HCT116 (cell line): ENCODE measurements around the gene C6orf62.

Source experiments
- CEBPB ChIP-seq: IDR thresholded peaks from 2 replicates; pipeline ENCODE4 v1.6.1; 2012; ENCODE audit warnings: low read depth
- EZH2phosphoT487 ChIP-seq: fragments of 200-600 bp; IDR thresholded peaks from 2 replicates; pipeline ENCODE4 v1.6.1; 2018; ENCODE audit warnings: antibody characterized with exemption, borderline replicate concordance
- FOSL1 ChIP-seq: IDR thresholded peaks from 2 replicates; pipeline ENCODE4 v1.6.1; 2012; ENCODE audit warnings: low read depth
- POLR2A ChIP-seq: IDR thresholded peaks from 2 replicates; pipeline ENCODE4 v1.7.0; 2011; ENCODE audit warnings: borderline replicate concordance; ENCODE audit not compliant: insufficient read depth, insufficient read length; ENCODE audit errors: extremely low read depth
- TF ChIP-seq, protein P1 (sequence below), 3 experiments: fragments of 200-600 bp in 1 of 3; sonication (generic) in 1 of 3; IDR thresholded peaks in 2 of 3; conservative IDR thresholded peaks in 1 of 3; 2 replicates each; pipeline ENCODE4 v1.5.1; 2012 to 2017; ENCODE audit warnings: low read depth in 2 of 3, low read length in 2 of 3, antibody characterized with exemption in 1 of 3, borderline replicate concordance in 1 of 3, control low read depth in 1 of 3, mild to moderate bottlenecking in 1 of 3, mixed read lengths in 1 of 3, mixed run types in 1 of 3, moderate library complexity in 1 of 3; ENCODE audit not compliant: insufficient read depth in 1 of 3
- TF ChIP-seq, protein P2 (sequence below): IDR thresholded peaks from 2 replicates; pipeline ENCODE4 v1.6.1; 2012

DNA sequence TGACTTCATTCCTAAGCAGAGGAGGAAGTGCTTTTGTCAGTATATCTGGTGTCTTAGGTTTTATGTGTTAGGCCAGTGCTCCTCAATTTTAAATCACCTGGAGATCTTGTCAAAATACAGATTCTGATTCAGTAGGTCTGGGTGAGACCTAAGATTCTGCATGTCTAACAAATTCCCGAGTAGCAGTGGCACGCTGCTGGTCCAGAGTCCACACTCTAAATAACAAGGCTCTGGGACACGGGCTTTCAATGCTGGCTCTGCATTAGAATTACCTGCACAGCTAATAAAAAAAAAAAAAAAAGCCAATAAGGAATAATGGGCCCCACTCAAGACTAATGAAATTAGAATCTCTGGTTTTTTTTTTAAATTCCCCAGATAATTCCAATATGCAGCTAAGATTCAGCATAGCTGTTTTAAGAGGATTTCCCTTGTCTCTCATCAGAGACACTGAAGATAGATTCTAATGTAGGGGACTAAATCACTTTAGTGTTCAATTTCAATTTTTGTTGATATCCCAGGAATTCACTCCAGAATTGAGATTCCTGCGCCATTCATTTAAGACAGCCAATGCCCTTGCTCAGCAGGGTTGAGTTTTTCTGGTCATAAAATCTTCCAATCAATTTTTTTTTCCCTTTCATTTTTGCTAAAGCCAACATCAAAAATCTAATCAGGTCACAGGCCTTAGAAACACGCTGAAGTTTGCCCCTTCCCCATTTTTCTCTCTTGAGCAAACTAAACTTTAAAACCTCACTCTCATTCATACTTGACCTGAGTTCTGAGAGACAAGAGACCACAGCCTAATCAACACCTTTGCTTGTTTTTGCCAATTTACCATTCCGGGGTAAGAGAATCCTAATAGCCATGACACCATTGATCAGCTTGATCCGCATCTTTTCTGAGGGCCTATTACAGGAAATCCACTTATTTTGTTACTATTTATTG lies 54.6 kb downstream of the C6orf62 start:
- TF ChIP-seq, protein P1, sequence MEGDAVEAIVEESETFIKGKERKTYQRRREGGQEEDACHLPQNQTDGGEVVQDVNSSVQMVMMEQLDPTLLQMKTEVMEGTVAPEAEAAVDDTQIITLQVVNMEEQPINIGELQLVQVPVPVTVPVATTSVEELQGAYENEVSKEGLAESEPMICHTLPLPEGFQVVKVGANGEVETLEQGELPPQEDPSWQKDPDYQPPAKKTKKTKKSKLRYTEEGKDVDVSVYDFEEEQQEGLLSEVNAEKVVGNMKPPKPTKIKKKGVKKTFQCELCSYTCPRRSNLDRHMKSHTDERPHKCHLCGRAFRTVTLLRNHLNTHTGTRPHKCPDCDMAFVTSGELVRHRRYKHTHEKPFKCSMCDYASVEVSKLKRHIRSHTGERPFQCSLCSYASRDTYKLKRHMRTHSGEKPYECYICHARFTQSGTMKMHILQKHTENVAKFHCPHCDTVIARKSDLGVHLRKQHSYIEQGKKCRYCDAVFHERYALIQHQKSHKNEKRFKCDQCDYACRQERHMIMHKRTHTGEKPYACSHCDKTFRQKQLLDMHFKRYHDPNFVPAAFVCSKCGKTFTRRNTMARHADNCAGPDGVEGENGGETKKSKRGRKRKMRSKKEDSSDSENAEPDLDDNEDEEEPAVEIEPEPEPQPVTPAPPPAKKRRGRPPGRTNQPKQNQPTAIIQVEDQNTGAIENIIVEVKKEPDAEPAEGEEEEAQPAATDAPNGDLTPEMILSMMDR (IDR thresholded peaks at IDR 0.05 in 2 of 3, conservative IDR thresholded peaks at IDR 0.05 in 1 of 3; ENCODE audit: borderline replicate concordance in 1 of 3, insufficient read depth in 1 of 3, low read depth in 2 of 3, low read length in 2 of 3) = no peak
- TF ChIP-seq EZH2phosphoT487 (no peak), POLR2A (no peak), FOSL1 (no peak), CEBPB (no peak)
- TF ChIP-seq, protein P2, sequence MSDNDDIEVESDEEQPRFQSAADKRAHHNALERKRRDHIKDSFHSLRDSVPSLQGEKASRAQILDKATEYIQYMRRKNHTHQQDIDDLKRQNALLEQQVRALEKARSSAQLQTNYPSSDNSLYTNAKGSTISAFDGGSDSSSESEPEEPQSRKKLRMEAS = no peak
